Measurements from ENCODE around the gene PSD2.
A peak's percentile ranks its signal among the peaks of the same experiment; 100 is the strongest.

Gene PSD2

GRCh38 chr5:139839918-139840317 lies 44.3 kb downstream of the PSD2 start:
- DNase-seq: no peak

- DNase-seq: no peak
These were observed 45.9 kb downstream of the PSD2 start for GRCh38 chr5:139841549-139841948.

GRCh38 chr5:139842321-139842720 lies 46.7 kb downstream of the PSD2 start:
- no peak for DNase-seq

GRCh38 chr5:139843991-139844390 lies 48.4 kb downstream of the PSD2 start:
- DNase-seq: no peak

- peak; percentile 39 for DNase-seq
These were observed 49.0 kb downstream of the PSD2 start for GRCh38 chr5:139844472-139845145.

GRCh38 chr5:139845846-139846681 lies 50.5 kb downstream of the PSD2 start:
- no peak for DNase-seq

GRCh38 chr5:139847091-139847490 lies 51.5 kb downstream of the PSD2 start:
- DNase-seq: no peak

- DNase-seq: peak; percentile 3
These were observed 52.3 kb downstream of the PSD2 start for GRCh38 chr5:139847790-139848507.

- DNase-seq: no peak
These were observed 53.0 kb downstream of the PSD2 start for GRCh38 chr5:139848508-139849100.

- no peak for DNase-seq
These were observed 53.9 kb downstream of the PSD2 start for GRCh38 chr5:139849501-139849900.

GRCh38 chr5:139849942-139850341 lies 54.3 kb downstream of the PSD2 start:
- DNase-seq: no peak

GRCh38 chr5:139850423-139851016 lies 54.9 kb downstream of the PSD2 start:
- no peak for DNase-seq

- DNase-seq: no peak
These were observed 56.0 kb downstream of the PSD2 start for GRCh38 chr5:139851558-139851957.

GRCh38 chr5:139852696-139853095 lies 57.1 kb downstream of the PSD2 start:
- DNase-seq: no peak

GRCh38 chr5:139854029-139854605 lies 58.5 kb downstream of the PSD2 start:
- DNase-seq: no peak

GRCh38 chr5:139854953-139855352 lies 59.3 kb downstream of the PSD2 start:
- no peak for DNase-seq

- DNase-seq: no peak
These were observed 59.8 kb downstream of the PSD2 start for GRCh38 chr5:139855451-139855850.

GRCh38 chr5:139855946-139856540 lies 60.4 kb downstream of the PSD2 start:
- DNase-seq: no peak

- no peak for DNase-seq
These were observed 61.1 kb downstream of the PSD2 start for GRCh38 chr5:139856714-139857113.

- DNase-seq: no peak
These were observed 63.4 kb downstream of the PSD2 start for GRCh38 chr5:139859013-139859412.

- no peak for DNase-seq
These were observed 65.6 kb downstream of the PSD2 start for GRCh38 chr5:139861021-139861888.
